22Rv1 (cell line): ENCODE measurements around the gene E2F8.

ENCODE experiments used
- CTCF ChIP-seq: fragments of 450-650 bp; IDR thresholded peaks from 2 replicates; pipeline ENCODE4 v1.5.1; 2017; ENCODE audit warnings: mild to moderate bottlenecking
- ZFX ChIP-seq: fragments of 450-650 bp; IDR thresholded peaks from 2 replicates; pipeline ENCODE4 v1.6.1; 2017; ENCODE audit warnings: antibody characterized with exemption, borderline replicate concordance

- TF ChIP-seq CTCF = no peak
- TF ChIP-seq ZFX = no peak
Observed at GRCh38 chr11:19242179-19242932, 1.6 kb upstream of the E2F8 start.
